Colon (tissue), 2 donors: ENCODE measurements around the gene PJA2.

ENCODE experiments used
- FAIRE-seq: peaks from 2 replicates; lab custom pipeline; 2012; peaks lifted over from hg19 to GRCh38; lab: Jason Lieb, UNC
- donor health status: control.
- donor health status: control.

The PJA2 gene

DNA sequence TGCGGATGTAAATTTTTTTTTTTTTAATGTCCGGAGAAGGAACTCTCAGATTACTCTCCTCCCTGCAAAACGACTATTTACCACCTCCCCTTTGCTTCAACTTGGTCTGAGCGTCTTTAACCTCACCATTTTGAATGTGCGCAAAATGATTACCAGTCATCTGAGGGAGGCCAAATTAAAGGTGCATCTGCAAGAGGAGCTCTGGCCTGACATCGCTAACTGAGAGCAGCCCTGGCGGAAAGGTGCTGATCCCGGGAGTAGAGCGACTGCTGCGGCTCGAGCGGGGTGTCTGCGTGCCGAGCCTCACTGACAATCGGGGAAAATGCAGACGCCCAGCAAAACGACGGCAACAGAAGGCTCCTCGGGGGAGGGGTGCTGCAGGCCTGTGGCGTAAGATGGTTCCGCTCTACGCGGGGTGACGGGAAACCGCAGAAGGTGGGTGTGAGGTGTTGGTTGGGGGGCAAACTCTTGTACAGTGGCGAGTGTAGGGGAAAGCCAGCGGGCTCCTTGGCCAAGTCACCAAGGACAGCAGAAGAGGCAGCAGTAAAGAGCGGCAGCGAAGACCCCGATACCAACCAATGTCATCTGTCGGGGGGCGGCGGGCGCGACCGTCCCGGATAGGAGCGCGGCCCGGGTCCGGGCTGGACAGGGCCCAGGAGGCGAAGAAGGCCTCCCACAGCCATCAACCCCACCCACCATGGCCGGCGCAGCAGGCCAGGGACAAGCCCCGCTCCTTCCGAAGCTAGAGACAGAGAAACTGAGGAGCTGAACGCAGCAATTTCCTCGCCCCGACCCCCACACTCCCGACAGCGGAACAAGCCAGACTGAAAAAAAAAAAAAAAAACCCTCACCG is 557 bp downstream of the PJA2 start:
- FAIRE-seq = no peak

DNA sequence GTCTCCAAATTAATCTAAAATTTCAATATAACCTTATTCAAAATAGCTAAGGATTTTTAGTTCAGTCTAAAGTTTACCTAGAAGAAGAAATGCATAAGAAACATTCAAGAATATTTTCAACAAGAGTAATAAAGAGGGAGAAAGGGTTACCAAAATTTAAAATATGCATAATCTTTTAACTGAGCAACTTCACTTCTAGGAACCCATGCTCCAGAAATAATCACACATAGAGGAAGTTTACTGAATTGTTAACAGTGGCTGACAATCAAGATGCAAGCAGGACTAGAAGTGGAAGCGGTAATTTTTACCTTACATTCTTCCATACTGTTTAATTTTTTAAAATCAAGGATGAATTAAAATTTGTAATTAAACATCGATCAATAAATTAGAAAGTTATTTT is 1.9 kb downstream of the PJA2 start:
- no peak for FAIRE-seq

DNA sequence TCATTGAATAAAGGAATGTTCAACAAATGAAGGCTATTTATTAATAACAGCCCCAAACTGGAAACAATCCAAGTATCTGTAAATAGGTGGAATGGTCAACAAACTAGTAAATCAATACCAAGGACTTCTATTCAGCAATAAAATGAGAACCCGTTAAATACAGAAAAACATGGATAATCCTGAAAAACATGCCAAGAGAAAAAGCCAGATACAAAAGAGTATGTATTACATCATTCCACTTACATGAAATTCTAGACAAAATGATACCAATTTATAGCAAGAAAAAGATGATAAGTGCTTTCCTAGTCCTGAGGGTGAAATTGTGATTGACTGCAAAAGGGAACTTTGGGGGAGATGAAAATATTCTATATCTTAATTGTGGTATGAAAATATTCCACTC is 3.1 kb downstream of the PJA2 start:
- no peak for FAIRE-seq

DNA sequence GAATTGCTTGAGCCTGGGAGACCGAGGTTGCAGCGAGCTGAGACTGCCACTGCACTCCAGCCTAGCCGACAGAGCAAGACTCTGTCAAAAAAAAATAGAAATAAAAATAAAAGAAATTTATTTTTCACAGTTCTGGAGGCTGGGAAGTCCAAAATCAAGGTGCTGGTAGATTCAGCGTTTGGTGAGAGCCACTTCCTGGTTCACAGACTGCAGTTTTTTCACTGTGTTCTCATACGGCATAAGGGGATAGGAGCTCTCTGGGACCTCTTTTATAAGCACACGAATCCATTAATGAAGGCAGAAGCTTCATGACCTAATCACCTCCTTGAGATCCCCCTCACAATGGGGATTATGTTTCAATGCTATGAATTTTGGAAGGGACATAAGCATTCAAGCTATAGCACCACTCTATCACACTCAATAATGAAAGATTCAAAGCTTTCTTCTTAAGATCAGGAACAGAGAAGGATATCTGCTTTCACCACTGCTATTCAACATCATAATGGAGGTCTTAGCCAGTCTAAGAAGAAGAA is 5.3 kb downstream of the PJA2 start:
- FAIRE-seq = no peak

DNA sequence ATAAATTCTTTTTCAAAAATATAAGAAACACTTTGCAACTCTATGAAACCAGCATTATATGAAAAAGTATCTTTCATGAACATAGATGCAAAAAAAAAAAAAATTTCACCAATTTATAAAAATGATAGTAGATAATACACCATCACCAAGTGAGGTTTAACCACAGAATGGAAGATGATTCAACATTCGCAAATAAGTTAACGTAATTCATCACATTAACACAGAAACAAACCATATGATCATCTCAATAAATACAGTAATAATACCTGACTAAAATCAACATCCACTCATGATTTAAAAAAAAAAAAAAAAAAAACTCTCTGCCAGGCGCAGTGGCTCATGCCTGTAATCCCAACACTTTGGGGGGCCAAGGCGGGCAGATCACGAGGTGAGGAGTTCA is 6.3 kb downstream of the PJA2 start:
- FAIRE-seq = no peak

- no peak for FAIRE-seq
Observed at GRCh38 chr5:109399092-109399759, 10.5 kb downstream of the PJA2 start.

- FAIRE-seq = no peak
Observed at GRCh38 chr5:109396965-109397364, 12.8 kb downstream of the PJA2 start.

GRCh38 chr5:109394806-109395205 is 15.0 kb downstream of the PJA2 start:
- FAIRE-seq = no peak

GRCh38 chr5:109390188-109390587 is 19.6 kb downstream of the PJA2 start:
- FAIRE-seq = no peak

- no peak for FAIRE-seq
Observed at GRCh38 chr5:109388407-109388806, 21.4 kb downstream of the PJA2 start.

GRCh38 chr5:109387408-109387974 is 22.3 kb downstream of the PJA2 start:
- FAIRE-seq = no peak

- no peak for FAIRE-seq
Observed at GRCh38 chr5:109378095-109378494, 31.7 kb downstream of the PJA2 start.

DNA sequence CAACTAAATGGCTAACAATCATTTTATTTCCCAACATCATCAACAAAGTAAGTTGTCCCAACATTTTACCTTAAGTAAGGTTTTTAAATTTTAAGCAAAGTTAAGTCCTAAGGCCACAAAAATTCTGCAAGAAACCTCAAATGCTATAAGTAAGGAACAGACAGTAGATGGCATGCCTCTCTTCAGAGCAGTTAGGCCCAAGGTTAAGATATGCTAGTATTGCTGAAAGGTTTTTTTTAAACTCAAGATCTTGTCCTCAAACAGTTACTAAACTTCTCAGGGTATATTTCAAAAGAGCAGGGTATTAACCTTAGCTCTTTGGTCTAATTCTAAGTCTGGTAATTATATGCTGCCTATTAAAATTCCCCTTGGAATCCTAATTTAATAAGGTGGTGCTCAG is 35.1 kb downstream of the PJA2 start:
- no peak for FAIRE-seq

GRCh38 chr5:109373932-109374331 is 35.8 kb downstream of the PJA2 start:
- no peak for FAIRE-seq

DNA sequence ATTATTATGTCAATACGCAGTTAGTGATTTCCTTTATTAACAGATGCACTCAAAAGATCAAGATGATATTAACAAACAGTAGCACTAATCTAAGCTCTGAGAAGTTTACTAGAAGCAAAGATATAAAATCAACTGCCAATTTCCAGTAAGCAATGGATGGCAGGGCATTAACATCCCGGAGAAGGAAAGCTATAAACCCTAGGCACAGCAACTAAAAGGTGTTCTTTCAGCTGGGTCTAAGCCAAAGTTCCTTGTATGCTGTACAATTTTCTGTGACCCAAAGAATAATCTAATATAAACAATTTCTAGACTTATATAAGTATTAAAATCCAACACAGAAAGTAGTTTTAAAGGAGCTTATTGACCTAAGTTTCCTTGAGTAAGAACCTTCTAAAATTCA is 39.4 kb downstream of the PJA2 start:
- FAIRE-seq = no peak

DNA sequence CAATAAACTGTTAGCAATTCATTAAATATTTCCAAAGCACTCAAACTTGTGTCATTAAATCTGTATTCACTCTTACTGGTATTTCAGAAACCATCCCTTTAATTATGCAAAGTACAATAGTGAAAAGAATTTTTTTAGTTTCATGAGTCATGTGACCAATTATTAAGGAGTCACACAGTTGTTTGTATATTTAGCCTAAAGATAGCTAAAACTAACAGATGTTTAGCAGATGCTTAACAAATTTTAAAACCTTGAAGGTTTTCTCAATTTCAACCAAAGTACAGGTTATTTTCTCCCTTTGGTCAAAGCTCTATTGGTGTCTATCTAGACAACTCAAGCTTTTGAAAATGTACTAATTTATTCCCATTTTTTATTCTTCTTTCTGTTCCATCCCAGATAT is 44.1 kb downstream of the PJA2 start:
- FAIRE-seq = no peak

GRCh38 chr5:109364977-109365376 is 44.8 kb downstream of the PJA2 start:
- FAIRE-seq = no peak

- FAIRE-seq = no peak
Observed at GRCh38 chr5:109359642-109360041, 50.1 kb downstream of the PJA2 start.

DNA sequence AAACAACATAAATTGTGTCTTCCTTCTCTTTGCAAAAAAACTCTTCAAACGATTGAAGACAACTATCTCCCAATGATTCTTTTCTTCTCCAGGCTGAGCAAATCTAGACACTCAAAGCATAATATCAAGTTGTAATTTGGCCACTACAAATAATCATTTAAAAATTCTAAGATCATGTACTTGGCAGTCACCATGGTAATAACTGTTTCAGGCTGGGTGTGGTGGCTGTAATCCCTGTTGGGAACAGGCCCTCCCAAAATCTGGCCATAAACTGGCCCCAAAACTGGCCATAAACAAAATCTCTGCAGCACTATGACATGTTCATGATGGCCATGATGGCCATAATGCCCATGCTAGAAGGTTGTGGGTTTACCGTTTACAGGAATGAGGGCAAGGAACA is 52.0 kb downstream of the PJA2 start:
- FAIRE-seq = no peak

- FAIRE-seq = no peak
Observed at GRCh38 chr5:109354761-109355160, 55.0 kb downstream of the PJA2 start.

- no peak for FAIRE-seq
Observed at GRCh38 chr5:109351988-109352864, 57.5 kb downstream of the PJA2 start.
